Stimulated activated CD8-positive, alpha-beta memory T cell treated with anti-CD3 and anti-CD28 coated beads, Interleukin-7, amount 100 ng/mL, for 48 hours (primary cell): ENCODE measurements around the gene SLC38A9.
"Not testable (repeated sequence)": the region's sequence is repeated elsewhere in the genome, so short reads cannot be mapped to it uniquely, and the experiment has no call there.

Experiments used
- DNase-seq, 2 donors: peaks; one replicate each; pipeline ENCODE4 v3.0.0-alpha.2; 2020; ENCODE audit warnings: low read depth in 1 of 2; ENCODE audit errors: extremely low read depth in 1 of 2

The SLC38A9 gene

DNA sequence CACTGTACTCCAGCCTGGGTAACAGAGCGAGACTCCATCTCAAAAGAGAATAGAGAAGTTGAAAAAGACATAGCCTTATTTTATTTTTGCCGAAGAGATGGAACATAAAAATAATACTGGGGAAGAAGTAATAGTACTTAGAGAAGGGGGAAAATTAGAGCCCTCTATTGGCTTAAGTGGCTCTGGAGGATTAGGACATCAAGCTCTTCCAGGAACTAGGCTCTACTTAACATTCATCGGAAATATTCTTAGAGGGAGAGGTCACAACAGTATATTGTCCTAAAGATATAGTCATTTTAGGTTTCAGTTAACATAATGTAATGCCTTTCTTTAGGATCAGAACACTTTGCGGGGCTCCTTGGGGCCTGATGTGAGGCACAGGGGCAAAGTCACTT, 91.4 kb downstream of the SLC38A9 start:
- DNase-seq: no peak

DNA sequence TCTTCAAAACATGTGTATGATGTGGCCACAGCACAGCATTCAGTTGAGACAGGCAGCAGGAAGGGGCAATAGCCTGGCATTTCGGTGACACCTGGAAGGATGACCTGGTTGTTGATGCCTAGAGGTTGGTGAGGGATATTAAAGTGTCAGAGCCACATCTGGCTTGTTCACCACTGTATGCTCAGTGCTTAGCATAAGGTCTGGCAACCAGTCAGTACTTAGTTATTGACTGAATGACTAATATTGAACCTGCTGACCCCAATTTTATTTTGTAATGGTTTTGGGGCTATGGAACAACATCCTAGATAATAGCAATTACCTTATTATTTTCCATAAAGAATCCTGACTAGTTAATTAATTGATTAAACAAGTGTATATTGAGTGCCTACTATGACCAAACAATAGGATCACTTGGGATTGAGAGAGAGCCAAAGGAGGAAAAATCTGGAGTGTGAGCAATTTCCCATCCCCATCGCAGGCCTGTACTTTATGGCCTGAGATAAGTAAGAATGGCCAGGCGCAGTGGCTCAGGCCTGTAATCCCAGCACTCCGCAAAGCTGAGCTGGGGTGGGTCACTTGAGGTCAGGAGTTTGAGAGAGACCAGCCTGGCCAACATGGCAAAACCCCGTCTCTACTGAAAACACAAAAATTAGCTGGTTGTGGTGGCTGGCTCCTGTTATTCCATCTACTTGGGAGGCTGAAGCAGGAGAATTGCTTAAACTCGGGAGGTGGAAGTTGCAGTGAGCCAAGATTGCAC, 91.9 kb downstream of the SLC38A9 start:
- no peak for DNase-seq

DNA sequence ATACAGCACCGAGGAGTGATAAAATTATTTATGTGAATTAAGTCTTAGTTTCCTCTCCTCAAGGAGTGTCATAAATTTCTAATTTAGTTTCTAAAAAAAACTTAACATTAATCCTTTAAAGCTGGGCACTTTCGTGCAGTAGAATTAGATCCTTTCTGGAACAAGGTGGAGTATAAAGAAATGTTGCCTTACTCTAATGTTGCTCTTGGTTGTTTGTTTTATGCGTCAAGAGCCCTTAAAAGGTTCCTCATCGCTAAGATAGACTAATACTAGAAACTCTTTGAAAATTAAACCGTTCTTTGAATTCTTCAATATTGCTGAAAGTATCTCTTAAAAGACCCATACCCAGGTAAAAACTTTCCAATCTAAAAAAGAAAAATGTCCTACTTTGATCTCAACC, 93.8 kb downstream of the SLC38A9 start:
- no peak for DNase-seq

DNA sequence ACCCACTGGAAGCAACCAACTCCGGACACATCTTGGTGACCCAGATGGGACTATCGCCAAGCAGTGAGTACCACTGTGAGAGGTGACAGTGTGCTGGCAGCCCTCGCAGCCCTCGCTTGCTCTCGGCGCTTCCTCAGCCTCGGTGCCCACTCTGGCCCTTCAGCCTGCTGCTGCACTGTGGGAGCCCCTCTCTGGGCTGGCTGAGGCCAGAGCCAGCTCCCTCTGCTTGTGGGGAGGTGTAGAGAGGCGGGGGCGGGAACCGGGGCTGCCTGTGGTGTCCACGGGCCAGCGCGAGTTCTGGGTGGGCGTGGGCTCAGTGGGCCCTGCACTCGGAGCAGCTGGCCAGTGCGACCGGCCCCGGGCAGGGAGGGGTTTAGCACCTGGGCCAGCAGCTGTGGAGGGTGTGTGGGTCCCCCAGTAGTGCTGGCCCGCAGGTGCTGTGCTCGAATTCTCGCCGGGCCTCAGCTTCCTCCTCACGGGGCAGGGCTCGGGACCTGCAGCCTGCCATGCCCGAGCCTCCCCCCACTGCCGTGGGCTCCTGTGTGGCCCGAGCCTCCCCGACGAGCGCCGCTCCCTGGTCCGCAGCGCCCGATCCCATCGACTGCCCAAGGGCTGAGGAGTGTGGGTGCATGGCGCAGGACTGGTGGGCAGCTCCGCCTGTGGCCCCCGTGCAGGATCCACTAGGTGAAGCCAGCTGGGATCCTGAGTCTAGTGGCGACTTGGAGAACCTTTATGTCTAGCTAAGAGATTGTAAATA, 98.8 kb downstream of the SLC38A9 start:
- DNase-seq: no peak

DNA sequence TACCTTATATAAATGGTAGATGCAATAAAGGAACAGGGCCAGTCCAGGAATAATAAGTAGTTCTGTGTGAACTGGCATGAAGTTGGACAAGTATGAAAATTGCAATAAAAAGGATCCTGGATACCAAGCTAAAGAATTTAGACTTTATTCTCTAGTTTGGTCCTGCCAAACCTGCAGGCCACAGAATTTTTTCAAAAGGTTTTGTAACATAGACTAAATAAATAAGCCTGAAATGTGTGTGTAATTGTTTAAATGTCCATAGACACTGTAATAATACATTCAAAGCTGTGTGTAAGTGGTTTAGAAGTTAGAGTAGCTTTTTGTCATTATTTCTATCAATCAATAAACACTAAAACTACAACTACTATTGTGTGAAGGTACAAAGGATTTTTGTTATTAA, 101.6 kb downstream of the SLC38A9 start:
- DNase-seq: no peak

DNA sequence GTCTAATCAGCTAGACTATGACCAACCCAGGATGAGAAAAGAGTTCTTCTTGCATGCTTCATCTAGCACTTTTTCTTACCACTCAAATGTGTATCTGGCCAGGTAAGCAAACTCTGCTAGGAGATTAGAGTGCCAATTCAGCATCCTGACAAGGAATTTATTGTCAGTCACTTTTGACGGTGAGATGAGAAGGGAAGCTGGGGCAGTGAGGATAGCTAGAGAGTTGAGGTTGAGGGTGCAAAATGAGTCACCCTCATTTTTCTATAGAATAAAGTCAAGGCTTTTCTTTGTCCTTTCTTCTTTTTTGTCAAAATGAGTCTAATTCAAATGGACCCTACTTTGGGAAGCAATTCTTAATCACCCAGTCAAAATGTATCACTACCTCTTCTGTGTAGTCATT, 102.7 kb downstream of the SLC38A9 start:
- DNase-seq: no peak

DNA sequence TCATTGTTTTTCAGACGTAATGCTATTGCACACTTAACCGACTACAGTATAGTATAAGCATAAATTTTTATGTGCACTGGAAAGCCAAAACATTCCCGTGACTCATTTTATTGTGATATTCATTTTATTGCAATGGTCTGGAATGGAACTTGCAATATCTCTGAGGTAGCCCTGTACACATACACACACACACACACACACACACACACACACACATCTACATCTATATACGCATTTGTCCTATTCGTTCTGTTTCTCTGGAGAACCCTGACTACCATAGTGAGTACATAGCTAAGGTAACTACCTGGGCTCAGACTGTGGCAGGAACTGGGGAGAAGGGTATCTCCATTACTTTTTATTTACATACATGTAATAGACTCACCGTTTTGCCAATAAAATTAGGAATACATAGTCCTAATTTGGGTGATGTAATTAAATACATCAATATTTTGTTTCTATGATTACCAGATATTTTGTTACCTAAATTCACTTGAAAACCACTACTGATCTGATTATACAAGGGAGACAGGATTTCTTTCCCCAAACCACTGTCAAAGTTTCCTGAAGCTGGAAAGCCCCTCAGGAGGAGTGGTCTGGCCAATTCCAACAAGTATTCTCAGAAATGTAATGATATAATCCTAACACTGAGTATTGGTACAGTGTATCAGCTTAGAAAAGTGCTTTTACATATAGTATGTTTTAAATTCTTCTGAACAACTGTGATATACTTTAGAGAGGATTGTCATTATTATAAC, 103.4 kb downstream of the SLC38A9 start:
- DNase-seq: no peak

DNA sequence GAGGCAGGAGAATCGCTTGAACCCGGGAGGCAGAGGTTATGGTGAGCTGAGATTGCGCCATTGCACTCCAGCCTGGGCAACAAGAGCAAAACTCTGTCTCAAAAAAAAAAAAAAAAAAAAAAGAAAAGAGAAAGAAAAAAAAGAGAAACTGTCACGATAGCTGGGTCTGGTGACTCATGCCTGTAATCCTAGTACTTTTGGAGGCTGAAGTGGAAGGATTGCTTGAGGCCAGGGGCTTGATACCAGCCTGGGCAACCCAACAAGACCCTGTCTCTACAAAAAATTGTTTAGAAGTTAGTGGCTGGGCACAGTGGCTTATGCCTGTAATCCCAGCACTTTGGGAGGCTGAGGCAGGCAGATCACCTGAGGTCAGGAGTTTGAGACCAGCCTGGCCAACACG, 104.8 kb downstream of the SLC38A9 start:
- DNase-seq: not testable (repeated sequence)

DNA sequence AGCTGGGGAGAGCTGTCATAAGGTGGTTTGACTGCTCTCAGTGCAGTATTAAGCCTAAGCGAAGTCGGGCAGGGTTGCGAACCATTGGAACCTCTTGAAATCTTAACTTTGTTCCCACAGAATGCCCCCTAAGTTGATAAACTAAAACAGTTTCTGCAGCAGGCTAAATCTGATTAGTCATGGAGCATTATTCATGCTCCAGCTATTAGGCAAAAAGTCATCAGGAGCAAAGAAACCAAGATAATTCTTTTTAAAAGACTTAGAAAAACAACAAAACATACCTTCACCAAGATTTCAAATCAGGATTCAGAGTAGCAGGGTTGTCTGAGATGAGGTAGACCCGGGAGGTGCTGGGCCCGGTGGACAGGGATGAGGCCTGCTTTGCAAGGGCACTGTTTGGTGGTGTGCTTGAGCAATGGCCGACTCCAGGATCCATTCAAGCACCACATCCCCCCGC, 107.5 kb downstream of the SLC38A9 start:
- no peak for DNase-seq

DNA sequence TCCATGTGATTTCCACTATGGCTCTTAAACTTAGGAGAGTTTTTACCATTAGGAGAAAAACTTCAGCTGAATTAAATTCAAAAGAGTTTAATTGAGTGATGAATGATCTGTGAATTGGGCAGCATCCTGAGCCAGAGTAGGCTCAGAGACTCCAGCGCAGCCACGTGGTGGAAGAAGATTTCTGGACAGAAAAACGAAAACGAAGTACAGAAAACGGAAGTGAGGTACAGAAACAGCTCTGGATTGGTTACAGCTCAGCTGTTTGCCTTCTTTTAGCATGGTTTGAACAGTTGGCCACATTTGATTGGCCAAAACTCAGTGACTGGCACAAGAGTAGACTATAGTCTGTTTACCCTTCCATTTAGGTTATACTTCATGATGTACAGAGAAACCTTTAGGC, 108.2 kb downstream of the SLC38A9 start:
- no peak for DNase-seq

DNA sequence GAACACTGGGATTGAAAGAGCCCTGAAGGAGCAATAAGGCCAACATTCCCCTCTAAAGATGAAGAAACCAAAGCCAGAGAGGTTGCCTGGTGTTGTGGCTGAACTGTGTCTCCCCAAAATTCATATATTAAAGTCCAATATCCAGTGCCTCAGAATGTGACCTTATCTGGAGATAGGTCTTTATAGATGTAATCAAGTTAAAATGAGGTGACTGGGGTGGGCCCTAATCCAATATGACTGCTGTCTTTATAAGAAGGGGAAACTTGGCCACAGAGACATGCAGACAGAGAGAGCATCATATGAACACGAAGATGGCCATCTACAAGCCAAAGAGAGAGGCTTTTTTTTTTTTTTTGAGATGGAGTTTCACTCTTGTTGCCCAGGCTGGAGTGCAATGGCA, 110.5 kb downstream of the SLC38A9 start:
- DNase-seq: no peak

DNA sequence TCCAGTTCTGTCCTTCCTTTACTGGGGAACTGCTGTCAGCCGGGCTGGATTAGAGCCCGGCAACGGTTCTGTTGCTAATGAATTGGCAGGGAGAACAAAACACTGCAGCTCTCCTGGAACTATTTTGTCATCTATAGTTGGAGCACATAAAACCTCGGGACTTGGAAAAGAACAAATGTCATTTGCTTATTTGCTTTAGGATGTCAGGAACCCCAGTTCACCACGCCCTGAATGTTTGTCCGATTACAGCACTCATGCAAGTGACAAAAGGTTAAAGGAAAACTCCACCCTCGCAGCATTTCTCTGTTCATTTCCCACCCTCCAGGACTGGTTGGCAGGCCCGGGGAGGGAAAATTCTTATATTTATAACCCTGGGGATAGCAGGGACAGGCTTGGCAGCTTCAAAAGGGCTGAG, 110.9 kb downstream of the SLC38A9 start:
- DNase-seq: no peak

DNA sequence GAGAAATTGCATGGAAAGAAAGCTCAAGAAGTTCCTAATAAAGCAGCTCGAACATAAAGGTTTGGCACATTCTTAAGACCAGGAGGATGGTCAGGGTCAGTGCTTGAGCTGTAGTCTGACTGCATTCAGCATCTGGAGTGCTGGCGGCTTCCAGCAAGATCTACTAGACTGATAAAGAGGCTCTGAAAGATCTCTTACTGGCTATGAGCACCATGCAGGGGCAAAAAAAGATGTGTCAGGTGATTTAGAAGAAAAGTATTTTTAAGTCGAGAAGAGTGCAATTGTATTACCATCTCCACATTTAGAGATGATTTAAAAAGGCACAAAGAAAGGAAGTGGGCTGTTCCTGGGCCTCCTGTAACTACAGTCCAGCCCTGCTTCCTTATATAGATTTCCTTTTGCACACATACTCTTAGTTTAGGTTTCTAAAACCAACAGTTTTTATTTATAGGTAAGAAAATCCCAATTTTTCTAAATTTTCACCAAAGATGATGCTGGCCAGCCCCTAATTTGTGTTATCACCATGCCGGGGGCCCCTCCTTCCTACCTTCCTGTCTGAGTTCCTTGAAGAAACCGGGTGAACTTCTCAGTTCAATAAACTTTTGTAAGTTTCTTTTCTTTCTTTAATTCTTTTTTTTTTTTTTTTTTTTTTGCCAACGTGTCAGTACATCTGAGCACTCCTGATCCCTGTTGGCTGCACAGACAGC, 111.5 kb downstream of the SLC38A9 start:
- no peak for DNase-seq

DNA sequence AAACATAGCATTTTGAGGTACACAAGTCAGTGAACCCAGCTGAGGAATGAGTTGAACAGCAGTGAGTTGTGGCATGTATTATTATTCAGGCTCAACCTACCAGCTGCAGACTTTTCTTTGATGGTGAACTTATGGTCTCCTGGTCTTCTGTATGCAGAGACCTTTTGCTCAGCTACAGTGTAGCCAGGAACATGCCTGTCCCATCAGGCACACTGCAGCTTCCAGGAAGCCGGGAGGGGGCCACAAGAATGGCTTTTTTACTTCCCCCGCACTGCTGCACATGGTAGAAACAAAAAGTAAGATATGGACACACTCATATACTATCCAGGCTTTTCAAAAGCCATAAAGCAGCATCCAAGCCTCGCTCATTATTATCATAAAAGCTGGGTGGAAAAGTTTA, 112.0 kb downstream of the SLC38A9 start:
- no peak for DNase-seq

DNA sequence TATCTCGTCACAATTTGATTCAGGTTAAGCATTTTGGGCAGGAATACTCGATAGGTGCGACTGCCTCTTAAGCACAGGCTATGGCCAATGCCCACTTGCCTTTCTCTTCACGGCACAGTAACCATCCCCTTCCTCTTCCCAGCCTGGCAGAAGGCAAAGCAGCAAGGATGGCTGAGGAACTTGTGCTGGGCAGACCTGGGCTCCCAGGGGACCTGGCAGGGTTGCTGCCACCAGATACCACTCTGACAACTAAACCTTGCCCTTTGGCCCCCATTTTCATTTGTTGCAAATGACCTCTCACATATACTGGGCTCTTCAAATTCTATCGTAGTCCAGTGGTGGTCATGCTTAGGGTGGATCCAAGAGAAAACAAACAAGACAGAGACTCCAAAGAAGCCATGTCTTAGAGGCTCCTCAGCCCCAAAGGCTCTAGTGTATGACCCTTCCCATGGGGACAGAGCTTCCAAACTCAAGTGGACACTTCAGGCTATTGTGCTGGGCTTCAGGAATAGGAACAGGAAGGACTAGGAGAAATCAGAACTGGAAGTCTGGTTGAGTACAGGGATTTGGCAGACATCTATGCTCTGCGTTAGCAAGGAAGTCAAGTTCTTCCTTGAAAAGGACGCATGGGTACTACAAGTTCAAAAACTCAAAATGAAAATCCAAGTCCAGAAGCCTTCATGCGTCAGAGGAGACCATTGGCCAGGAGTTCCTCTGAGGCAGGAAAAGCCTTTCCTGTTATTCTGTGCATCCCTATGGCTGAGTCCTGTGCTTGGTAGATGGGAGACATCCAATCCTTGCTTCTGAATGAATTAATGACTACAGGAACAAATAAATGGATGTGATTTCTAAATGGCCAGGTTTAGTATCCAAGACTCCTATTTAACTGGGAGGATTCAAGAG, 112.7 kb downstream of the SLC38A9 start:
- no peak for DNase-seq

DNA sequence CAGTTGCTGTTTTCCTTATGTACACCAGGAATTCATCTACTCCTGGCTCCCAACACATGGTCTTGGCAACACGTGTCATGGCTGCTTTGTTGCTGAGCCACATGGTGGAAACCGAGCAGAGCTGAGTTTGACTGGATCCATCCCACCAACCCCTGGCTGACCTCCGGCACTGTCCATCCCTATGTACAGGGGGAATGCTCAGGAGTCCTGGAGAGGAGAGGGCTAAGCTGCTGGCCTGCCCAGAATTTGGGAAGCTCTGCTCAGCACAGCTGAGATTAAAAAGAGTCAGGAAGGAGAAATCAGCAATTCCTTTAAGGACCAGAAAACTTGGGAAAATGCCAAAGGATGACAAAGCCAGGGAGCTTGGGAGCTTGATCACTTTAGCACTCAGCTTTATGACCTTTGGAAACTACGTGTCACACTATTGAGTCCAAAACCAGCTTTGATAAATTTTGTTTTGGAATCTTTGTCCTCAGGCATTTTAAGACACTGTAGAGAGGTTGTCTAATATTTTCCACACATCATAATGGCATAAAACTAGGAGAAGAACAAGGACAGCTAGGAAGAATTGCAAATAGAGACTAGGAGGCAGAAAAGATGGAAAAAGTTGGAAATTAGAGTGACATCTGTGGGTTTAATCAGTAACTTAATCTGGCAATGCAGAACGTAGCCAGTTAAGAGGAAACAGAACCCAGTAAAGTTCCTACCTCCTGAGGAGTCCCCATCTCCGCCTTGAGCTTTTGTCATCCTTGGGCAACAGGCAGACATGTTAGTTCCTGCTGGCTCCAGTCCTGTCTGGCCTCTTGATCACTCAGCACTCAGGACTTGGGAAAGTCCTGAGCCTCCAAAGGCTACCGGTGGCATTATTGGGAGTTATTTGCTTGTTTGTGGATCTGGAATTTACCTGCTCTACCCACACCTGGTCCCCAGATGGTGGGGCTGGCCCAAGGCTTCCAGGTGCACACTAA, 114.8 kb downstream of the SLC38A9 start:
- DNase-seq: no peak

DNA sequence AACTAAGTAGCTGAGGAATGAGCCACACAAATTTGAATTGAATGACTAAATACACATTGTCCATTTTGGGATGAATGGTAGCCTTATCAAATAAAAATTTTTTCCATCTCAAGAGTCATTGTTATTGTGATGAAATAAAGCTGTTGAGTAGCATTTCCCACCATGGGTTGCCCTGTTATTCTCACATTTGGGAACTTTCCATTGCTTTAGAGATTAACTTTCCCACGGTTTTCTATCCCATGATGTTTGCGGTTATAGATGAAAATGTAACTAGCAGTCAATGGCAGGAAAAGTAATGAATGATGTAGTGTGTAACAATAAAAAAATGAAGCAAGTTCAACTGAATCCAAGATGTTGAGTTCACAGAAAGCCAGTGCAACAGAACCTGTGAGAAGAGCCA, 117.5 kb downstream of the SLC38A9 start:
- no peak for DNase-seq

DNA sequence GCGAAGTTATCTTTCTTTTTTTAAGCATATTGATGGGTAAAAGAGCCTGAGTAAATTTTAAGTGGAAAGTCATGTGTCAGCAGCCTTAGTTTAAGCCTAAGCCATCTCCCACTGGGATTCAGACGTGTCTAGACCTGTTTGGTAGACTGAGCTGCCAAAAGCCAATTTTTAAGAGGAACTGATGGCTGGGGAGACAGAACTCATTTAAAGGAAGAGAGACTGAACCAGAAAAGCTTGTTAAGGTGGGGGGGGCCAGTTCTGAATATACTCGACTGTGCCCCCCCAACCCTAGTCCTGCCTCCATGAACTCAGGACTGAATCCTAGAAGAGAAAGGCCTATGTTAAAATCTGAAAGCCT, 119.0 kb downstream of the SLC38A9 start:
- no peak for DNase-seq
